ENCODE measurements around the gene MPRIP.
"Not testable (repeated sequence)": the region's sequence is repeated elsewhere in the genome, so short reads cannot be mapped to it uniquely, and the experiment has no call there.

The MPRIP gene

GRCh38 chr17:17154981-17155380 lies 112.7 kb downstream of the MPRIP start:
- H3K27me3 Mint-ChIP-seq (ENCODE audit: low read depth, poor library complexity): no peaks in the 10 kb centered on the region
- no peaks in the 10 kb centered on the region for H3K9me3 Mint-ChIP-seq
- H3K27ac Mint-ChIP-seq: peak overlapping the region; percentile 1
- no peak for TF ChIP-seq CTCF (IDR thresholded peaks at IDR 0.05)
- no peak overlapping the region for H3K4me3 Mint-ChIP-seq
- peaks cover 46% of the 10 kb centered on the region for H3K36me3 Mint-ChIP-seq (ENCODE audit: low read depth)
- DNase-seq: no peak
- H3K4me1 Mint-ChIP-seq: no peaks in the 10 kb centered on the region

- Mint-ChIP-seq H3K4me3 (no peak overlapping the region), H3K36me3 (ENCODE audit: low read depth) (peaks cover 45% of the 10 kb centered on the region), H3K27me3 (ENCODE audit: low read depth, poor library complexity) (no peaks in the 10 kb centered on the region), H3K4me1 (no peaks in the 10 kb centered on the region), H3K27ac (peak overlapping the region; percentile 29), H3K9me3 (no peaks in the 10 kb centered on the region)
- TF ChIP-seq CTCF (IDR thresholded peaks at IDR 0.05): no peak
- no peak for DNase-seq
Observed at GRCh38 chr17:17155568-17155967, 113.3 kb downstream of the MPRIP start.

- H3K36me3 Mint-ChIP-seq (ENCODE audit: low read depth): peaks cover 46% of the 10 kb centered on the region
- no peak for DNase-seq
- no peak overlapping the region for H3K27ac Mint-ChIP-seq
- TF ChIP-seq CTCF (IDR thresholded peaks at IDR 0.05): no peak
- H3K4me3 Mint-ChIP-seq: no peak overlapping the region
- H3K9me3 Mint-ChIP-seq: no peaks in the 10 kb centered on the region
- no peaks in the 10 kb centered on the region for H3K27me3 Mint-ChIP-seq (ENCODE audit: low read depth, poor library complexity)
- no peaks in the 10 kb centered on the region for H3K4me1 Mint-ChIP-seq
Observed at GRCh38 chr17:17156107-17156506, 113.8 kb downstream of the MPRIP start.

- Mint-ChIP-seq H3K27me3 (ENCODE audit: low read depth, poor library complexity) (no peaks in the 10 kb centered on the region), H3K4me1 (no peaks in the 10 kb centered on the region), H3K9me3 (no peaks in the 10 kb centered on the region), H3K4me3 (no peak overlapping the region), H3K27ac (peak overlapping the region; percentile 53), H3K36me3 (ENCODE audit: low read depth) (peaks cover 50% of the 10 kb centered on the region)
- no peak for DNase-seq
- TF ChIP-seq CTCF (IDR thresholded peaks at IDR 0.05): no peak
Observed at GRCh38 chr17:17156511-17156910, 114.3 kb downstream of the MPRIP start.

- no peak for DNase-seq
- no peaks in the 10 kb centered on the region for H3K27me3 Mint-ChIP-seq (ENCODE audit: low read depth, poor library complexity)
- no peak for TF ChIP-seq CTCF (IDR thresholded peaks at IDR 0.05)
- no peaks in the 10 kb centered on the region for H3K9me3 Mint-ChIP-seq
- H3K4me3 Mint-ChIP-seq: no peak overlapping the region
- peak overlapping the region; percentile 53 for H3K27ac Mint-ChIP-seq
- no peaks in the 10 kb centered on the region for H3K4me1 Mint-ChIP-seq
- peaks cover 55% of the 10 kb centered on the region for H3K36me3 Mint-ChIP-seq (ENCODE audit: low read depth)
Observed at GRCh38 chr17:17157041-17157440, 114.8 kb downstream of the MPRIP start.

GRCh38 chr17:17158506-17158905 lies 116.2 kb downstream of the MPRIP start:
- not testable (repeated sequence) for DNase-seq; H3K4me3 Mint-ChIP-seq; H3K4me1 Mint-ChIP-seq; H3K27ac Mint-ChIP-seq; H3K27me3 Mint-ChIP-seq (ENCODE audit: low read depth, poor library complexity); H3K9me3 Mint-ChIP-seq
- H3K36me3 Mint-ChIP-seq (ENCODE audit: low read depth): peaks cover 47% of the 10 kb centered on the region
